Kidney (tissue), 14 donors: Measurements from ENCODE around the gene ACTRT2. TPM values are rescaled to one million over a fixed set of nuclear protein-coding genes. Genes with fewer than 3 reads are reported as not detected.

Experiments
- DNase-seq, 5 donors: peaks; one replicate each; pipeline ENCODE4 v3.0.0-alpha.2; 2013 to 2020
- FAIRE-seq: peaks from 2 replicates; lab custom pipeline; 2012; peaks lifted over from hg19 to GRCh38; lab: Jason Lieb, UNC
- H3K27ac ChIP-seq, 2 donors: one replicate each; pipeline ENCODE4 v1.7.0; 2013; ENCODE audit warnings: low read depth in 2 of 2, low read length in 2 of 2, inconsistent platforms in 1 of 2
- H3K27me3 ChIP-seq: one replicate; pipeline ENCODE4 v1.7.1; 2013; ENCODE audit warnings: low read length, inconsistent platforms; ENCODE audit not compliant: control insufficient read depth, insufficient read depth
- H3K36me3 ChIP-seq, 3 donors: one replicate each; pipeline versions ENCODE4 v1.7.0 to v1.7.1; 2013; ENCODE audit warnings: low read length in 3 of 3, control low read depth in 1 of 3, inconsistent platforms in 1 of 3; ENCODE audit not compliant: insufficient read depth in 3 of 3, control insufficient read depth in 2 of 3
- H3K4me1 ChIP-seq, 3 donors: one replicate each; pipeline versions ENCODE4 v1.7.0 to v1.7.1; 2013; ENCODE audit warnings: low read length in 3 of 3, inconsistent platforms in 1 of 3, low read depth in 1 of 3; ENCODE audit not compliant: control insufficient read depth in 2 of 3, insufficient read depth in 2 of 3
- H3K4me3 ChIP-seq, 3 donors: one replicate each; pipeline versions ENCODE4 v1.7.0 to v1.8.1; 2013; ENCODE audit warnings: low read length in 3 of 3, control low read depth in 1 of 3, inconsistent platforms in 1 of 3
- H3K9ac ChIP-seq, 3 donors: one replicate each; pipeline versions ENCODE4 v1.7.0 to v1.7.1; 2013; ENCODE audit warnings: low read length in 3 of 3, control low read depth in 1 of 3, inconsistent platforms in 1 of 3
- H3K9me3 ChIP-seq, 3 donors: one replicate each; pipeline versions ENCODE4 v1.7.0 to v1.7.1; 2013; ENCODE audit warnings: low read length in 3 of 3, control low read depth in 1 of 3, inconsistent platforms in 1 of 3; ENCODE audit not compliant: control insufficient read depth in 2 of 3, insufficient read depth in 1 of 3
- CTCF ChIP-seq: IDR thresholded peaks from 3 replicates; pipeline ENCODE4 v1.5.1; 2012; ENCODE audit warnings: mild to moderate bottlenecking, moderate library complexity, borderline replicate concordance; ENCODE audit not compliant: insufficient read depth; ENCODE audit errors: extremely low read depth
- intact Hi-C: fragments of 100-400 bp; cut with DNase I; formaldehyde crosslinking; loops from one replicate; pipeline ENCODE4 v1.11.1; 2022
- polyA plus RNA-seq: library from polyadenylated mRNA; stranded (reverse); fragments of 350-450 nt; fragmentation: Illumina TruSeq; extraction: RNeasy Lipid Tissue Mini Kit (QIAGEN cat#74804); gene quantifications from one replicate; pipeline ENCODE4 v1.2.3, GENCODE V29; 2014; ENCODE audit warnings: low read depth, low replicate concordance; ENCODE audit not compliant: insufficient read depth
- total RNA-seq: library from RNA; stranded (reverse); fragmentation: NEBNext Ultra II Directional; extraction: Animal tissue kit (Norgen Biotek cat#: 25700); gene quantifications from one replicate; pipeline ENCODE4 v1.2.1, GENCODE V29; 2021
- donor health status: control.
- donor health status: control.
- donor health status: control.
- donor health status: control.
- donor health status: control.
- donor health status: DM: yes; HTN: yes; CAD: no.
- donor health status: Normal renal cell carcinoma (clear cell type).

The ACTRT2 gene
- total and polyA plus RNA-seq, 2 donors from 2014 or later = not detected

GRCh38 chr1:2989185-2989584 lies 32.1 kb upstream of the ACTRT2 start:
- FAIRE-seq (no peak), DNase-seq (no peak)
- no peak for TF ChIP-seq CTCF
- Histone ChIP-seq H3K27ac (no peak overlapping the region), H3K36me3 (no peaks in the 10 kb centered on the region), H3K4me1 (no peaks in the 10 kb centered on the region), H3K9me3 (peaks cover 0 to 8% (median 0%) of the 10 kb centered on the region in 3 donors), H3K27me3 (no peaks in the 10 kb centered on the region), H3K4me3 (no peak overlapping the region), H3K9ac (no peak overlapping the region)
- intact Hi-C loops = no loop called here

GRCh38 chr1:2989976-2990375 lies 31.3 kb upstream of the ACTRT2 start:
- no peak for TF ChIP-seq CTCF
- intact Hi-C loops = no loop called here
- Histone ChIP-seq H3K4me1 (no peaks in the 10 kb centered on the region), H3K4me3 (no peak overlapping the region), H3K9ac (no peak overlapping the region), H3K9me3 (peaks cover 0 to 13% (median 0%) of the 10 kb centered on the region in 3 donors), H3K27ac (no peak overlapping the region), H3K36me3 (no peaks in the 10 kb centered on the region), H3K27me3 (no peaks in the 10 kb centered on the region)
- FAIRE-seq (no peak), DNase-seq (peak in 2 of 5 donors; percentile 21 to 50)

- Histone ChIP-seq H3K4me3 (no peak overlapping the region), H3K27me3 (no peaks in the 10 kb centered on the region), H3K9ac (no peak overlapping the region), H3K36me3 (no peaks in the 10 kb centered on the region), H3K4me1 (no peaks in the 10 kb centered on the region), H3K27ac (no peak overlapping the region), H3K9me3 (peaks cover 0 to 13% (median 0%) of the 10 kb centered on the region in 3 donors)
- intact Hi-C loops = no loop called here
- DNase-seq (peak in 1 of 5 donors; percentile 21), FAIRE-seq (no peak)
- TF ChIP-seq CTCF = no peak
Measured at GRCh38 chr1:2990376-2991115, 30.7 kb upstream of the ACTRT2 start.
